ENCODE results near the gene SMARCA2.

The SMARCA2 gene

GRCh38 chr9:1979741-1980367, 35.3 kb upstream of the SMARCA2 start:
- DNase-seq (ENCODE audit: extremely low read depth, low read depth): peak; percentile 72
- no peak for TF ChIP-seq CTCF (IDR thresholded peaks at IDR 0.05; ENCODE audit: low read depth, low read length)

GRCh38 chr9:1980387-1980786, 34.8 kb upstream of the SMARCA2 start:
- TF ChIP-seq CTCF (IDR thresholded peaks at IDR 0.05; ENCODE audit: low read depth, low read length): no peak
- no peak for DNase-seq (ENCODE audit: extremely low read depth, low read depth)

DNA sequence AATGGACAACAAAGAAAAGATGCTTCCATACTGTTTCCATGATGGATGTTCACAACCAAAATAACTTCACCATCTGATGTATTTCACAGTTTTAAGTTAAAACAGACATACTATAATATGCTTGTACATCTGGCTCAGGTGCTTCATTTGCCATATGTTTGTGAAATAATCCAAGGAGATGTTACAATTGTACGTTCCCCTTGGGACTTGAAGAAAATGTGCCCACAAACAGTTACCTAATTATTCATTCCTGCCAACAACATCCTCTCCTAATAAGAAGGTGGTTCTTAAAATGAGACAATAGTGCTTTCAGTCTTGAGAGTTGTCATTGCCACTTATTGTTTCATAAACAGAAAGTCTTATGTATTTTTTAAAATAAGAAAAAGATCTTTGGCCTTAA, 33.1 kb upstream of the SMARCA2 start:
- no peak for DNase-seq (ENCODE audit: extremely low read depth, low read depth)
- no peak for TF ChIP-seq CTCF (IDR thresholded peaks at IDR 0.05; ENCODE audit: low read depth, low read length)

- no peak for DNase-seq (ENCODE audit: extremely low read depth, low read depth)
- TF ChIP-seq CTCF (IDR thresholded peaks at IDR 0.05; ENCODE audit: low read depth, low read length): no peak
These were observed 28.8 kb upstream of the SMARCA2 start for GRCh38 chr9:1986341-1986740.

DNA sequence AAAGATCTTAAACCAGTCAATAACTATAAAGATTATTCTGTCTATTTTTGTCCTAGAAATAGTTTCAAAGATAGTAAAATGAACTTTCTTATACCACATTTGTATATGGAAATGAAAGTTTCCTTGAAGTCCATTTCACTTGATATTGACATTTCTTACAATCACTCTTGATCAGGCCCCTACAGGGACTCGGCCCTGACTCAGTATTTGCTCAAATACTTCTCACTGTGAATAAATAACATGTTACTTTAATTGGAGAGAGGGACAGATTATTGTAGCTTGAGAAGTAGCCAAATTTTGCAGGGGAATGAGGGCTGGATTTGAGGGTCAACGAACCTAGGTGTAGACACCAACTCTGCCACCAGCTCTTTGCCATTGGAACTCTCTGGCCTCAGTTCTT, 25.6 kb upstream of the SMARCA2 start:
- no peak for TF ChIP-seq CTCF (IDR thresholded peaks at IDR 0.05; ENCODE audit: low read depth, low read length)
- no peak for DNase-seq (ENCODE audit: extremely low read depth, low read depth)

- TF ChIP-seq CTCF (IDR thresholded peaks at IDR 0.05; ENCODE audit: low read depth, low read length): no peak
- DNase-seq (ENCODE audit: extremely low read depth, low read depth): no peak
These were observed 21.0 kb upstream of the SMARCA2 start for GRCh38 chr9:1994180-1994579.

- no peak for DNase-seq (ENCODE audit: extremely low read depth, low read depth)
- no peak for TF ChIP-seq CTCF (IDR thresholded peaks at IDR 0.05; ENCODE audit: low read depth, low read length)
These were observed 20.1 kb upstream of the SMARCA2 start for GRCh38 chr9:1995084-1995483.
